Loucy (cell line): ENCODE measurements around the gene PPP1R13B.

Experiments
- H2AFZ ChIP-seq: fragments of 200-600 bp; sonication (generic); 2 replicates; pipeline ENCODE4 v1.6.0; 2016; ENCODE audit warnings: antibody characterized with exemption, mild to moderate bottlenecking, low read length, moderate library complexity
- H3F3A ChIP-seq: fragments of 200-600 bp; 2 replicates; pipeline ENCODE4 v1.6.0; 2016; ENCODE audit warnings: antibody characterized with exemption, low read depth, mild to moderate bottlenecking
- H3K27me3 ChIP-seq: fragments of 200-600 bp; sonication (generic); 2 replicates; pipeline ENCODE4 v1.6.1; 2014; ENCODE audit warnings: low read length, mild to moderate bottlenecking; ENCODE audit not compliant: insufficient read depth, poor library complexity, severe bottlenecking
- H3K36me3 ChIP-seq: fragments of 200-600 bp; sonication (generic); 2 replicates; pipeline ENCODE4 v1.6.1; 2016; ENCODE audit warnings: low read length; ENCODE audit not compliant: insufficient read depth
- H3K4me1 ChIP-seq: fragments of 200-600 bp; sonication (generic); 2 replicates; pipeline ENCODE4 v1.5.1; 2014; ENCODE audit warnings: low read length, mild to moderate bottlenecking; ENCODE audit not compliant: insufficient read depth, poor library complexity, severe bottlenecking
- H3K4me2 ChIP-seq: fragments of 200-600 bp; sonication (generic); 2 replicates; pipeline ENCODE4 v1.6.0; 2014; ENCODE audit warnings: antibody characterized with exemption, low read length, low read depth, mild to moderate bottlenecking; ENCODE audit not compliant: poor library complexity, severe bottlenecking
- H3K4me3 ChIP-seq: fragments of 200-600 bp; sonication (generic); 2 replicates; pipeline ENCODE4 v1.5.1; 2014; ENCODE audit warnings: low read length, mild to moderate bottlenecking, mixed read lengths; ENCODE audit not compliant: poor library complexity, severe bottlenecking
- H3K79me2 ChIP-seq: fragments of 200-600 bp; sonication (generic); 2 replicates; pipeline ENCODE4 v1.6.1; 2014; ENCODE audit warnings: low read length; ENCODE audit not compliant: insufficient read depth
- H3K9ac ChIP-seq: fragments of 200-600 bp; sonication (generic); 2 replicates; pipeline ENCODE4 v1.6.0; 2014; ENCODE audit warnings: mild to moderate bottlenecking, low read depth, low read length, moderate library complexity; ENCODE audit not compliant: poor library complexity, severe bottlenecking
- H3K9me2 ChIP-seq: fragments of 200-600 bp; sonication (generic); replicated peaks from 2 replicates; pipeline ENCODE4 v1.6.1; 2016; ENCODE audit warnings: low read depth, low read length, mixed read lengths
- H3K9me3 ChIP-seq: fragments of 200-600 bp; sonication (generic); 2 replicates; pipeline ENCODE4 v1.6.1; 2014; ENCODE audit warnings: mild to moderate bottlenecking, antibody characterized with exemption, low read length, low read depth; ENCODE audit not compliant: insufficient read depth
- H4K20me1 ChIP-seq: fragments of 200-600 bp; sonication (generic); 2 replicates; pipeline ENCODE4 v1.6.0; 2014; ENCODE audit warnings: antibody characterized with exemption, low read length, mild to moderate bottlenecking; ENCODE audit not compliant: insufficient read depth, poor library complexity, severe bottlenecking
- CTCF ChIP-seq: fragments of 200-600 bp; sonication (generic); conservative IDR thresholded peaks from 2 replicates; pipeline ENCODE4 v1.5.1; 2014; ENCODE audit warnings: mild to moderate bottlenecking, antibody characterized with exemption, low read length
- EZH2phosphoT487 ChIP-seq: fragments of 200-600 bp; IDR thresholded peaks from 2 replicates; pipeline ENCODE4 v1.6.1; 2018; ENCODE audit warnings: antibody characterized with exemption, mild to moderate bottlenecking, moderate library complexity, borderline replicate concordance

The PPP1R13B gene

DNA sequence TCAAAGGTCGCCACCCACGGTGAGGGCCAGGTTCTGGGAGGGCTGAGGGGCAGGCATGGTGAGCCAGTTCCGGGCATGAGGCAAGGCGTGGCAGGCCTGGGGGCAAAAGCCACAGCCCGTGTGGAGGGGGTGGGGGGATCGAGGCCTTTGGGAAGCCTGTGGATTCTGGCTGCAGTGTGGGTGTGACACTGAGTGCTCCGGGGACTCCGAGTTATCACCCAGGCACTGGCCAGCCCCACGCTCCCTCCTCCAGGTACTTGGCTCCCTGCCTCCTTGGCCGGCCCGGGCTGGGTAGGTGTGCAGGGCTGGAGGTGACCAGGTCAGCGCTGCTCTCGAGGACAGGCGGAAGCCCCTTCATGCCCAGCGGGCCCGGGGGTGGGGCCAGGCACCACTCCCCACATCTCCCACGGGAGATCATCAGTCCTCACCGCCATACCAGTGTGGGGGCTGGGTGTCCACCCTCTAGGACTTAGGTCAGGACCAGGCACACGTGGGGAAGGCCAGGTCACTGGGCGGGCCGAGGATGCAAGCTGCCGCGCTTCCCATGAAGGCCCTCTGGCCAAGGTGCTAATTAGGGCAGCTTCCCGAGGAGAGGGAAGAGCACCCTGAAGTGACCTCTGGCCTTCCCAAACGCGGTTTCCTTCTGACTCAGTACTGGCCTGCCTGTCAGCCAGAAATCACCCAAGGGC is 46.8 kb upstream of the PPP1R13B start:
- H3K4me1 ChIP-seq, result no peaks in the 10 kb centered on the region
- no peaks in the 10 kb centered on the region for H3K9me3 ChIP-seq
- H3F3A ChIP-seq, result no peaks in the 10 kb centered on the region
- no peak overlapping the region for H2AFZ ChIP-seq
- no peak overlapping the region for H3K9ac ChIP-seq
- H3K79me2 ChIP-seq, result no peaks in the 10 kb centered on the region
- no peak for TF ChIP-seq CTCF
- no peak for TF ChIP-seq EZH2phosphoT487
- no peaks in the 10 kb centered on the region for H3K27me3 ChIP-seq
- no peaks in the 10 kb centered on the region for H3K9me2 ChIP-seq
- H3K36me3 ChIP-seq, result no peaks in the 10 kb centered on the region
- no peak overlapping the region for H3K4me2 ChIP-seq
- H3K4me3 ChIP-seq, result no peak overlapping the region
- no peaks in the 10 kb centered on the region for H4K20me1 ChIP-seq

- Histone ChIP-seq H2AFZ (no peak overlapping the region), H3K27me3 (no peaks in the 10 kb centered on the region), H3K4me3 (no peak overlapping the region), H3K9ac (no peak overlapping the region), H3K4me1 (no peaks in the 10 kb centered on the region), H4K20me1 (no peaks in the 10 kb centered on the region), H3K79me2 (no peaks in the 10 kb centered on the region), H3K4me2 (no peak overlapping the region), H3K9me2 (no peaks in the 10 kb centered on the region), H3F3A (no peaks in the 10 kb centered on the region), H3K9me3 (no peaks in the 10 kb centered on the region), H3K36me3 (no peaks in the 10 kb centered on the region)
- TF ChIP-seq CTCF (no peak), EZH2phosphoT487 (no peak)
Observed at GRCh38 chr14:103892247-103892646, 44.9 kb upstream of the PPP1R13B start.

DNA sequence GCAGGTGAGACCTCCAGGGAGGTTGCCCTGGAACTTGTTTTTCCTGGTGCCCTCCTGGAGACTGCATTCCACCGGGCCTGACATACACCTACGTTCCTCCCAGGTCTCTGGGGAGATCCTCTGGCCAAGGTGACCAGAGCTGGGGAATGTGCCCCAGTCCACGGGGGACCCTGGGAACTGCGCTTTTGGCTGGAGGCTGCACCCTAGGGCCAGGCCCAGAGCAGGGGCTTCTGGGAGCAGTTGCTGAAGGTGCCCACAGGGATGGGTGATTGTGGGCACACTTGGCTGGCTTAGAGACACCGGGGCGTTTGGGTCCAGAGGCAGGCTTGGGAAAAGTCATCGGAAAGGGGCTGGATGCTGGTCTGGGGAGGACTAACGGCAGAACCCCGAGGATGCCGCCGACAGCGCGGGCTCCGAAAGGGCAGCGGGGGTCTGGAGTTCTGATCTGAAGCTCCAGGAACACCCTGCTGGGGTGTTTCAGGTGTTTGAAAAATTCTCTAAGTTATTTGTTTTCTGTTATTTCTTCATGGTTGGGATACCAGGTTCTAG is 44.4 kb upstream of the PPP1R13B start:
- H3K36me3 ChIP-seq, result no peaks in the 10 kb centered on the region
- H3K79me2 ChIP-seq, result no peaks in the 10 kb centered on the region
- H2AFZ ChIP-seq, result no peak overlapping the region
- H3K27me3 ChIP-seq, result no peaks in the 10 kb centered on the region
- no peak overlapping the region for H3K4me2 ChIP-seq
- no peaks in the 10 kb centered on the region for H3K9me2 ChIP-seq
- H3F3A ChIP-seq, result no peaks in the 10 kb centered on the region
- no peaks in the 10 kb centered on the region for H4K20me1 ChIP-seq
- H3K9ac ChIP-seq, result no peak overlapping the region
- no peaks in the 10 kb centered on the region for H3K9me3 ChIP-seq
- no peaks in the 10 kb centered on the region for H3K4me1 ChIP-seq
- H3K4me3 ChIP-seq, result no peak overlapping the region
- no peak for TF ChIP-seq EZH2phosphoT487
